ENCODE measurements around the gene TRABD2B. TPM values are rescaled to one million over a fixed set of nuclear protein-coding genes. Genes with fewer than 3 reads are reported as not detected.

Gene TRABD2B
- polyA plus RNA-seq, 1 of the 3 experiments (the other 2 are of a cell fraction), result 0.03 TPM

DNA sequence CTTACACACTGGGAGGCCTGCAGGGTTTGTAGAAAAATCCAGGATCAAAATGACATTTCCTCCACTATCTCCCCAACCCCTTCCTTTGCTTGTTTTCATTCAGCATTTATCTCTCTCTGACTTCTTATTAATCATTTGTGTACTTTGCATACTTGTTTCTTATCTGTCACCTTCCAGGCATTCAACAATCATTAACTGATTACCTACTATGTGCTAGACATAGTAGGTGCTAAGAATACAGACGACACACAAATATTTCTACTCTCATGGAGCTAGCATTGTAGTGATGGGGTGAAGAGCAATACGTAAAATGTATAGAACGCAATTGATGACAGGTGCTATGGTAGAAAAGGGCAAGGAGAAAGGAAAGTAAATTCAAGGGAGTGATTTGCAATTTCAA, 20.9 kb downstream of the TRABD2B start (continued):
- TF ChIP-seq, protein P1, sequence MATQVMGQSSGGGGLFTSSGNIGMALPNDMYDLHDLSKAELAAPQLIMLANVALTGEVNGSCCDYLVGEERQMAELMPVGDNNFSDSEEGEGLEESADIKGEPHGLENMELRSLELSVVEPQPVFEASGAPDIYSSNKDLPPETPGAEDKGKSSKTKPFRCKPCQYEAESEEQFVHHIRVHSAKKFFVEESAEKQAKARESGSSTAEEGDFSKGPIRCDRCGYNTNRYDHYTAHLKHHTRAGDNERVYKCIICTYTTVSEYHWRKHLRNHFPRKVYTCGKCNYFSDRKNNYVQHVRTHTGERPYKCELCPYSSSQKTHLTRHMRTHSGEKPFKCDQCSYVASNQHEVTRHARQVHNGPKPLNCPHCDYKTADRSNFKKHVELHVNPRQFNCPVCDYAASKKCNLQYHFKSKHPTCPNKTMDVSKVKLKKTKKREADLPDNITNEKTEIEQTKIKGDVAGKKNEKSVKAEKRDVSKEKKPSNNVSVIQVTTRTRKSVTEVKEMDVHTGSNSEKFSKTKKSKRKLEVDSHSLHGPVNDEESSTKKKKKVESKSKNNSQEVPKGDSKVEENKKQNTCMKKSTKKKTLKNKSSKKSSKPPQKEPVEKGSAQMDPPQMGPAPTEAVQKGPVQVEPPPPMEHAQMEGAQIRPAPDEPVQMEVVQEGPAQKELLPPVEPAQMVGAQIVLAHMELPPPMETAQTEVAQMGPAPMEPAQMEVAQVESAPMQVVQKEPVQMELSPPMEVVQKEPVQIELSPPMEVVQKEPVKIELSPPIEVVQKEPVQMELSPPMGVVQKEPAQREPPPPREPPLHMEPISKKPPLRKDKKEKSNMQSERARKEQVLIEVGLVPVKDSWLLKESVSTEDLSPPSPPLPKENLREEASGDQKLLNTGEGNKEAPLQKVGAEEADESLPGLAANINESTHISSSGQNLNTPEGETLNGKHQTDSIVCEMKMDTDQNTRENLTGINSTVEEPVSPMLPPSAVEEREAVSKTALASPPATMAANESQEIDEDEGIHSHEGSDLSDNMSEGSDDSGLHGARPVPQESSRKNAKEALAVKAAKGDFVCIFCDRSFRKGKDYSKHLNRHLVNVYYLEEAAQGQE (IDR thresholded peaks at IDR 0.05; ENCODE audit: low read depth, low read length), result no peak
- TF ChIP-seq, protein P2, sequence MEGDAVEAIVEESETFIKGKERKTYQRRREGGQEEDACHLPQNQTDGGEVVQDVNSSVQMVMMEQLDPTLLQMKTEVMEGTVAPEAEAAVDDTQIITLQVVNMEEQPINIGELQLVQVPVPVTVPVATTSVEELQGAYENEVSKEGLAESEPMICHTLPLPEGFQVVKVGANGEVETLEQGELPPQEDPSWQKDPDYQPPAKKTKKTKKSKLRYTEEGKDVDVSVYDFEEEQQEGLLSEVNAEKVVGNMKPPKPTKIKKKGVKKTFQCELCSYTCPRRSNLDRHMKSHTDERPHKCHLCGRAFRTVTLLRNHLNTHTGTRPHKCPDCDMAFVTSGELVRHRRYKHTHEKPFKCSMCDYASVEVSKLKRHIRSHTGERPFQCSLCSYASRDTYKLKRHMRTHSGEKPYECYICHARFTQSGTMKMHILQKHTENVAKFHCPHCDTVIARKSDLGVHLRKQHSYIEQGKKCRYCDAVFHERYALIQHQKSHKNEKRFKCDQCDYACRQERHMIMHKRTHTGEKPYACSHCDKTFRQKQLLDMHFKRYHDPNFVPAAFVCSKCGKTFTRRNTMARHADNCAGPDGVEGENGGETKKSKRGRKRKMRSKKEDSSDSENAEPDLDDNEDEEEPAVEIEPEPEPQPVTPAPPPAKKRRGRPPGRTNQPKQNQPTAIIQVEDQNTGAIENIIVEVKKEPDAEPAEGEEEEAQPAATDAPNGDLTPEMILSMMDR (IDR thresholded peaks at IDR 0.05), result no peak
- TF ChIP-seq, protein P3, sequence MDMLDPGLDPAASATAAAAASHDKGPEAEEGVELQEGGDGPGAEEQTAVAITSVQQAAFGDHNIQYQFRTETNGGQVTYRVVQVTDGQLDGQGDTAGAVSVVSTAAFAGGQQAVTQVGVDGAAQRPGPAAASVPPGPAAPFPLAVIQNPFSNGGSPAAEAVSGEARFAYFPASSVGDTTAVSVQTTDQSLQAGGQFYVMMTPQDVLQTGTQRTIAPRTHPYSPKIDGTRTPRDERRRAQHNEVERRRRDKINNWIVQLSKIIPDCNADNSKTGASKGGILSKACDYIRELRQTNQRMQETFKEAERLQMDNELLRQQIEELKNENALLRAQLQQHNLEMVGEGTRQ (IDR thresholded peaks at IDR 0.05; ENCODE audit: borderline replicate concordance, low read depth, low read length), result no peak
- no peak for TF ChIP-seq NFIC (IDR thresholded peaks at IDR 0.05; ENCODE audit: borderline replicate concordance)

DNA sequence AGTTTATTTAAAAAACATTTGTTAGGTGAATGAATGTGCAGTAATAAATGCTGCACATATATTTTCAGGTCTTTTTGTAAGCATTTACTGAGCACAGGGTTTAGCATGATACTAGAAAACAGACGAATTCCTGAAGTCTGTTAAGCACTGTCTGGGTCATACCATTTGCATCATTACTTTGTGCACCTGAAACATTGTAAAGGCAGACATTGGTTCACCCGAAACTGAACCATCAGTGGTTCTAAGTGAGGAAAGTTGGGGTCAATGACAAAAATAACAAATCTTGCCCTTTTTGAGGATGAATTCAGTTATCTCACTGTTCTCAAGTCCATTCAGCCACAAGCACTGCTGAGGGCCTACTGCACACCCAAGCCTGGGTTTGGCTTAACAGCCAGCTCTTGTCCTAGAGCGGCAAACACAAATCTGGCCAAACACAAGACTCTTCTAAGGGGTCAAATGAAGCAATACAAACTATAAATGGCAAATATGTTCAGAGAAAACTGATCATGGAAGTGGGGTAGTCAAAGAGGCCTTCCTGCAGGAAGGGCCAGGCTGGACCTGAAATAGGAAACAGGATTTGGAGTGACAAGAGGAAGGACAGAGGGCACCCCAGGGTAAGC, 21.8 kb downstream of the TRABD2B start:
- WGBS (ENCODE audit: low lambda C conversion rate), result 44% methylated on average over 3 of the region's 3 CpGs
- CTCF ChIA-PET, result no interaction called here

More for the DNA sequence above, 21.8 kb downstream of the TRABD2B start:
- TF ChIP-seq CHD2 (IDR thresholded peaks at IDR 0.05; ENCODE audit: low read length, partially characterized antibody), result no peak
- TF ChIP-seq GABPA (IDR thresholded peaks at IDR 0.05; ENCODE audit: low read depth), result no peak
- no peak for TF ChIP-seq GATA2 (CRISPR knock-in tag; IDR thresholded peaks at IDR 0.05)
- TF ChIP-seq, protein P4, sequence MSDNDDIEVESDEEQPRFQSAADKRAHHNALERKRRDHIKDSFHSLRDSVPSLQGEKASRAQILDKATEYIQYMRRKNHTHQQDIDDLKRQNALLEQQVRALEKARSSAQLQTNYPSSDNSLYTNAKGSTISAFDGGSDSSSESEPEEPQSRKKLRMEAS (IDR thresholded peaks at IDR 0.05; ENCODE audit: low read depth), result no peak
- TF ChIP-seq, protein P3 (IDR thresholded peaks at IDR 0.05; ENCODE audit: borderline replicate concordance, low read depth, low read length), result no peak
- no peak for TF ChIP-seq SMC3 (IDR thresholded peaks at IDR 0.05; ENCODE audit: low read depth, low read length)
- TF ChIP-seq, protein P5, sequence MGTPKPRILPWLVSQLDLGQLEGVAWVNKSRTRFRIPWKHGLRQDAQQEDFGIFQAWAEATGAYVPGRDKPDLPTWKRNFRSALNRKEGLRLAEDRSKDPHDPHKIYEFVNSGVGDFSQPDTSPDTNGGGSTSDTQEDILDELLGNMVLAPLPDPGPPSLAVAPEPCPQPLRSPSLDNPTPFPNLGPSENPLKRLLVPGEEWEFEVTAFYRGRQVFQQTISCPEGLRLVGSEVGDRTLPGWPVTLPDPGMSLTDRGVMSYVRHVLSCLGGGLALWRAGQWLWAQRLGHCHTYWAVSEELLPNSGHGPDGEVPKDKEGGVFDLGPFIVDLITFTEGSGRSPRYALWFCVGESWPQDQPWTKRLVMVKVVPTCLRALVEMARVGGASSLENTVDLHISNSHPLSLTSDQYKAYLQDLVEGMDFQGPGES (IDR thresholded peaks at IDR 0.05; ENCODE audit: low read depth, low read length), result no peak
- H3K27me3 ChIP-seq (ENCODE audit: insufficient read depth), result no peaks in the 10 kb centered on the region
- no peaks in the 10 kb centered on the region for H3K9me2 ChIP-seq
- no peak overlapping the region for H3K4me3 ChIP-seq (ENCODE audit: low read depth in 2 of 2, low read length in 1 of 2)
- H3K9me3 ChIP-seq, result no peaks in the 10 kb centered on the region
- H2AFZ ChIP-seq (ENCODE audit: low read depth), result no peak overlapping the region
- H3F3A ChIP-seq (replicated peaks; ENCODE audit: insufficient read depth), result no peaks in the 10 kb centered on the region
- no peak for DNase-seq
- no peak overlapping the region for H3K4me2 ChIP-seq
- POLR2A ChIA-PET, result no interaction called here
- no peaks in the 10 kb centered on the region for H3K79me2 ChIP-seq (ENCODE audit: insufficient read depth)
- no peaks in the 10 kb centered on the region for H4K20me1 ChIP-seq (ENCODE audit: insufficient read depth)
- no peaks in the 10 kb centered on the region for H3K36me3 ChIP-seq (replicated peaks in 1 of 2; ENCODE audit: control insufficient read depth in 1 of 2, insufficient read depth in 2 of 2, low read length in 1 of 2)
- no peak overlapping the region for H3K27ac ChIP-seq (ENCODE audit: low read depth in 2 of 2, low read length in 1 of 2)
- H3K4me1 ChIP-seq (ENCODE audit: control insufficient read depth in 1 of 2, insufficient read depth in 2 of 2, low read depth in 1 of 2, low read length in 1 of 2), result peaks cover 0 to 8% of the 10 kb centered on the region in 2 experiments; a peak in 1 of 4 replicates
- H3K9ac ChIP-seq, result no peak overlapping the region

Data from SK-N-SH (cell line).